Nephron progenitor cell (in vitro differentiated cells): ENCODE data around the gene ACTBL2.

Source experiments
- DNase-seq: peaks from one replicate; pipeline ENCODE4 v3.0.0; 2021
- H3K27ac Mint-ChIP-seq: 2 replicates; pipeline ENCODE4 v1.8.0; 2021; ENCODE audit warnings: mild to moderate bottlenecking, moderate library complexity, mixed read lengths
- H3K27me3 Mint-ChIP-seq: 2 replicates; pipeline ENCODE4 v1.8.0; 2021; ENCODE audit warnings: mild to moderate bottlenecking, low read depth, mixed read lengths; ENCODE audit not compliant: poor library complexity
- H3K36me3 Mint-ChIP-seq: 2 replicates; pipeline ENCODE4 v1.8.0; 2021; ENCODE audit warnings: low read depth, mixed read lengths
- H3K4me1 Mint-ChIP-seq: 2 replicates; pipeline ENCODE4 v1.8.0; 2021; ENCODE audit warnings: mixed read lengths
- H3K4me3 Mint-ChIP-seq: 2 replicates; pipeline ENCODE4 v1.8.0; 2021; ENCODE audit warnings: mild to moderate bottlenecking, moderate library complexity, mixed read lengths
- H3K9me3 Mint-ChIP-seq: 2 replicates; pipeline ENCODE4 v1.8.0; 2021; ENCODE audit warnings: mild to moderate bottlenecking, moderate library complexity, mixed read lengths
- TF ChIP-seq, protein P1 (sequence below): fragments of 200-600 bp; sonication (generic); IDR thresholded peaks from 2 replicates; pipeline ENCODE4 v1.5.0; 2021; ENCODE audit warnings: antibody characterized with exemption

The ACTBL2 gene

DNA sequence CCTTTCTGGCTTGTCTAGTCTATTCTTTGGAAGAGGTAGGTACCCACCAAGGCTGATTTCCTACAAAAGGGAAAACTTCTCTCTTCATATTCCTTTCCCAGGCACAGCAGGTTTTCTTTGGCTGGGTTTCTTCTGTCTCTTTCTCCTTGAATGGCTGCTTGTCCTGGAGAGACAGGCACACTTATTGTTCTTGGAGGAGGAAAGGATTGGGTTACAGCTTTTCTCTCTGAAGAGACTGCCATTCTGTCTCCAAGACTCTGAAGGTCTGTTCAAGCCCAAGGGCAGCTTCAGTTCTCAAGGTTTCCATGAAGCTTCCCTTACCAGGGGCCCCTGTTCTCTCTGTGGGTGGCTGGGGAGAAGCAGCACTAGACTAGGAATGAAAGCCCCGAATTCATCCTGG lies 33.9 kb downstream of the ACTBL2 start:
- peak overlapping the region; percentile 94 for H3K27ac Mint-ChIP-seq
- peaks cover 7% of the 10 kb centered on the region for H3K27me3 Mint-ChIP-seq
- DNase-seq = no peak
- peaks cover 52% of the 10 kb centered on the region for H3K4me1 Mint-ChIP-seq
- no peaks in the 10 kb centered on the region for H3K36me3 Mint-ChIP-seq
- no peak overlapping the region for H3K4me3 Mint-ChIP-seq
- H3K9me3 Mint-ChIP-seq = no peaks in the 10 kb centered on the region
- TF ChIP-seq, protein P1, sequence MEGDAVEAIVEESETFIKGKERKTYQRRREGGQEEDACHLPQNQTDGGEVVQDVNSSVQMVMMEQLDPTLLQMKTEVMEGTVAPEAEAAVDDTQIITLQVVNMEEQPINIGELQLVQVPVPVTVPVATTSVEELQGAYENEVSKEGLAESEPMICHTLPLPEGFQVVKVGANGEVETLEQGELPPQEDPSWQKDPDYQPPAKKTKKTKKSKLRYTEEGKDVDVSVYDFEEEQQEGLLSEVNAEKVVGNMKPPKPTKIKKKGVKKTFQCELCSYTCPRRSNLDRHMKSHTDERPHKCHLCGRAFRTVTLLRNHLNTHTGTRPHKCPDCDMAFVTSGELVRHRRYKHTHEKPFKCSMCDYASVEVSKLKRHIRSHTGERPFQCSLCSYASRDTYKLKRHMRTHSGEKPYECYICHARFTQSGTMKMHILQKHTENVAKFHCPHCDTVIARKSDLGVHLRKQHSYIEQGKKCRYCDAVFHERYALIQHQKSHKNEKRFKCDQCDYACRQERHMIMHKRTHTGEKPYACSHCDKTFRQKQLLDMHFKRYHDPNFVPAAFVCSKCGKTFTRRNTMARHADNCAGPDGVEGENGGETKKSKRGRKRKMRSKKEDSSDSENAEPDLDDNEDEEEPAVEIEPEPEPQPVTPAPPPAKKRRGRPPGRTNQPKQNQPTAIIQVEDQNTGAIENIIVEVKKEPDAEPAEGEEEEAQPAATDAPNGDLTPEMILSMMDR = no peak

- Mint-ChIP-seq H3K27ac (no peak overlapping the region), H3K9me3 (peaks cover 4% of the 10 kb centered on the region), H3K36me3 (no peaks in the 10 kb centered on the region), H3K4me3 (no peak overlapping the region), H3K4me1 (peaks cover 51% of the 10 kb centered on the region), H3K27me3 (peaks cover 7% of the 10 kb centered on the region)
- no peak for DNase-seq
- TF ChIP-seq, protein P1 = no peak
These were observed 34.3 kb downstream of the ACTBL2 start for GRCh38 chr5:57448287-57448686.

DNA sequence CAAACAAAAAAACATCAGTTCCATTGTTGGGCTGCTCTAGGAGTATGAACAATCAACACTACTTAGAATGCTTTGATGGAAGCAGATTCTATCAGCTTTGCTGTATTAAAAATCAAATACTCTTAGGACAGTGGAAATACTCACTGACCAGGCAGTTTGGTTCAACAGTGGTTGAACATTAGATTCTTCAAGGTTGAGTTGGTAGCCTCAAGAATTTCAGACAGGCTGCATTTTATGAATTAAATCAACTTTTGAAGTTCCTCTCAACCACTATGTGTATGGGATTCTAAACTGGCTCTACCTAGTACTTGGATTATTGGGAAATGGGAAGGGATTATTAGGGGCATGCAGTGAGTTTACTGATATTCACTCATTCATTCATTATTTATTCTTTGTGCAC lies 35.0 kb downstream of the ACTBL2 start:
- H3K27ac Mint-ChIP-seq = no peak overlapping the region
- peaks cover 52% of the 10 kb centered on the region for H3K4me1 Mint-ChIP-seq
- no peak overlapping the region for H3K4me3 Mint-ChIP-seq
- H3K9me3 Mint-ChIP-seq = peaks cover 6% of the 10 kb centered on the region
- TF ChIP-seq, protein P1 = no peak
- DNase-seq = no peak
- H3K36me3 Mint-ChIP-seq = no peaks in the 10 kb centered on the region
- peaks cover 7% of the 10 kb centered on the region for H3K27me3 Mint-ChIP-seq

DNA sequence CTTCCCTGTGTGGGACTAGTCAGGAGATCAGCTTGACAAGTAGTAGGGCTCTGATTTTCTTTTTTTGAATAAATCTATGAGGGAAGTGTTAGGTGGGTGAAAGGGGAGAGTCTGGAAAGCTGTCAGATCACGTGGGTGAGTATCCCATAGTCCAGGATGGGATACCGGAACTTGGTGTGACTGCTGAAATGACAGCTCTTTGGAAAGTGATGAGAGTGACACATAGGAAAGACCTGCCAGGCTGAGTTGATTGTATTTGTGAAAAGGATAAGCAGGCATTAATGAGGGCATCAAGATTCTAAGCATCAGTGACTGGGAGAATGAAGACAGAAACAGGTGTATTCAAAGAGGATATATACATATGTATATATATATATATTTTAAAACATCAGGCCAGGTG lies 35.6 kb downstream of the ACTBL2 start:
- H3K4me3 Mint-ChIP-seq = no peak overlapping the region
- peaks cover 7% of the 10 kb centered on the region for H3K27me3 Mint-ChIP-seq
- H3K36me3 Mint-ChIP-seq = no peaks in the 10 kb centered on the region
- peaks cover 6% of the 10 kb centered on the region for H3K9me3 Mint-ChIP-seq
- H3K4me1 Mint-ChIP-seq = peaks cover 59% of the 10 kb centered on the region
- no peak for DNase-seq
- no peak overlapping the region for H3K27ac Mint-ChIP-seq
- TF ChIP-seq, protein P1 = no peak

- no peak overlapping the region for H3K4me3 Mint-ChIP-seq
- H3K36me3 Mint-ChIP-seq = no peaks in the 10 kb centered on the region
- TF ChIP-seq, protein P1 = no peak
- no peak overlapping the region for H3K27ac Mint-ChIP-seq
- H3K4me1 Mint-ChIP-seq = peaks cover 65% of the 10 kb centered on the region
- no peak for DNase-seq
- peaks cover 5% of the 10 kb centered on the region for H3K27me3 Mint-ChIP-seq
- H3K9me3 Mint-ChIP-seq = peaks cover 6% of the 10 kb centered on the region
These were observed 36.9 kb downstream of the ACTBL2 start for GRCh38 chr5:57445705-57446037.

GRCh38 chr5:57445006-57445704 lies 37.5 kb downstream of the ACTBL2 start:
- TF ChIP-seq, protein P1 = no peak
- Mint-ChIP-seq H3K27ac (peak overlapping the region; percentile 71), H3K4me1 (peaks cover 68% of the 10 kb centered on the region), H3K36me3 (no peaks in the 10 kb centered on the region), H3K27me3 (peaks cover 3% of the 10 kb centered on the region), H3K4me3 (no peak overlapping the region), H3K9me3 (peaks cover 6% of the 10 kb centered on the region)
- no peak for DNase-seq
